AG10803 (cell line): ENCODE measurements around the gene SMCHD1.
"Not testable (repeated sequence)": the region's sequence is repeated elsewhere in the genome, so short reads cannot be mapped to it uniquely, and the experiment has no call there.

ENCODE experiments used
- DNase-seq: peaks from one replicate; pipeline ENCODE4 v3.0.0; 2010; ENCODE audit warnings: low read depth
- H3K4me3 ChIP-seq: 2 replicates; pipeline ENCODE4 v1.5.1; 2011; ENCODE audit warnings: mild to moderate bottlenecking, low read length, control low read depth
- TF ChIP-seq, protein P1 (sequence below): conservative IDR thresholded peaks from 2 replicates; pipeline ENCODE4 v1.5.1; 2011; ENCODE audit warnings: mild to moderate bottlenecking, low read length, control low read depth, inconsistent platforms

Gene SMCHD1

DNA sequence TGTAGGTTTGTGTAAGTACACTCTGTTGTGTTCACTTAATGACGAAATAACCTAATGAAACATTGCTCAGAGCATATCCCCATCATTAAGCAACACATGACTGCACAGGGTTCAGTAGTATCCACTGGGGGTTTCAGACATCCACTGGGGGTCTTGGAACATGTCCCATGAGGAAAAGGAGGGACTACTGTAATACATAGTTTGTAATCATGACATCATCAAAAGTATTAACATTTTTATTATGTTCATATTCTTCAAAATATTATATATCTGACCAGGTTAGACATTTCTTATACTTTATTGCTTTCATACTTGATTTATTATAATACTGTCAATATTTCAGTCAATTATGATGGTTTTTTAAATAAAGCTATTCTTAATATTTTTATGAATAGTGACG is 136.9 kb downstream of the SMCHD1 start:
- TF ChIP-seq, protein P1, sequence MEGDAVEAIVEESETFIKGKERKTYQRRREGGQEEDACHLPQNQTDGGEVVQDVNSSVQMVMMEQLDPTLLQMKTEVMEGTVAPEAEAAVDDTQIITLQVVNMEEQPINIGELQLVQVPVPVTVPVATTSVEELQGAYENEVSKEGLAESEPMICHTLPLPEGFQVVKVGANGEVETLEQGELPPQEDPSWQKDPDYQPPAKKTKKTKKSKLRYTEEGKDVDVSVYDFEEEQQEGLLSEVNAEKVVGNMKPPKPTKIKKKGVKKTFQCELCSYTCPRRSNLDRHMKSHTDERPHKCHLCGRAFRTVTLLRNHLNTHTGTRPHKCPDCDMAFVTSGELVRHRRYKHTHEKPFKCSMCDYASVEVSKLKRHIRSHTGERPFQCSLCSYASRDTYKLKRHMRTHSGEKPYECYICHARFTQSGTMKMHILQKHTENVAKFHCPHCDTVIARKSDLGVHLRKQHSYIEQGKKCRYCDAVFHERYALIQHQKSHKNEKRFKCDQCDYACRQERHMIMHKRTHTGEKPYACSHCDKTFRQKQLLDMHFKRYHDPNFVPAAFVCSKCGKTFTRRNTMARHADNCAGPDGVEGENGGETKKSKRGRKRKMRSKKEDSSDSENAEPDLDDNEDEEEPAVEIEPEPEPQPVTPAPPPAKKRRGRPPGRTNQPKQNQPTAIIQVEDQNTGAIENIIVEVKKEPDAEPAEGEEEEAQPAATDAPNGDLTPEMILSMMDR = no peak
- DNase-seq = no peak
- no peak overlapping the region for H3K4me3 ChIP-seq

DNA sequence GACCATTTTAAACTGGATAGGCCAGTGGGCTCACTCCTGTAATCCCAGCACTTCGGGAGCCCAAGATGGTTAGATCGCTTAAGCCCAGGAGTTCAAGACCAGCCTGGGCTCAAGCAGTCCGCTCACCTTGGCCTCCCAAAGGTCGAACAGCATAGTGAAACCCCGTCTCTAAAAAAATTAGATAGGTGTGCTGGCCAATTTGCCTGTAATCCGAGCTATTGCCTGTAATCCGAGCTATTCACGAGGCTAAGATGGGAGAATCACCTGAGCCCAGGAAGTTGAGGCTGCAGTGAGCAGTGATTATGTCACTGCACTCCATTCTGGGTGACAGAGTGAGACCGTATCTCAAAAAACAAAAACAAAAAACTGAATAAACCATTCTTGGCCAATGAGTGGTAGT is 138.6 kb downstream of the SMCHD1 start:
- TF ChIP-seq, protein P1 = no peak
- DNase-seq = no peak
- no peak overlapping the region for H3K4me3 ChIP-seq

DNA sequence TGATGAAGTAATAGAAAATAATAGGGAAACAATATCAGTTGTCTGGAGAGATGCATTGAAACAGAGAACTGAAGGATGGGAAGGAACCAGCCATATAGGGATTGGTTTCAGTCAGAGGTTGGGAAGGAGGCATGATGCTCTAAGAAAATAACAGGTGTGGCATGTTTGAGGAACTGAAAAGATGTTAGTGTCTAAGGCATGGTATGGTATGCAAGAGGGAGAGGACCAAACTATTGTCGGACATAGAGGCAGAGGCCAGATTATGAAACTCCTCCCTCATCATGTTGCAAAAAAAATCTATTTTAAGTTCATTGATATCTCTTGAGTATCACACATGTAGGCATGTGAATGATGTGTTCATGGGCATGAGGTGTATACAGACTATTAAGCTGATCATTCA is 142.4 kb downstream of the SMCHD1 start:
- TF ChIP-seq, protein P1 = no peak
- DNase-seq = no peak
- H3K4me3 ChIP-seq = no peak overlapping the region

DNA sequence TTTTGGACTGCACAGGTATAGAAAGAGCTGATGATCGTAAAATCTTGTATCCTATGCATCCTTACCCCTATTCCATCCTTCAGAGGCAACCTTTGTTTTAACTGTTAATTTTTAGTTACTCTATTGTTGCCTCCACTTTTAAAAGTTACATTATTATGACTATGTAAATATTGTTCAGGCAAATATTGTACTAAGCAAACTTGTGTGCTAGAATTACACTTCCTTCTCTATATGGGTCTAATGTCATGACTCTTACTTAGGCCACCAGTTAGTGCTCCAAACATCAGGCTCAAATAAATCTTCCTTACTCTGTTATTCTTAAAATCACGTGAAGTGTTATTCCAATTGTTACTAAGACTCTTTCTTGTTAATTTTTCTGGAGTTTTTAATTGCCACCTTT is 143.8 kb downstream of the SMCHD1 start:
- no peak overlapping the region for H3K4me3 ChIP-seq
- DNase-seq = no peak
- TF ChIP-seq, protein P1 = no peak

DNA sequence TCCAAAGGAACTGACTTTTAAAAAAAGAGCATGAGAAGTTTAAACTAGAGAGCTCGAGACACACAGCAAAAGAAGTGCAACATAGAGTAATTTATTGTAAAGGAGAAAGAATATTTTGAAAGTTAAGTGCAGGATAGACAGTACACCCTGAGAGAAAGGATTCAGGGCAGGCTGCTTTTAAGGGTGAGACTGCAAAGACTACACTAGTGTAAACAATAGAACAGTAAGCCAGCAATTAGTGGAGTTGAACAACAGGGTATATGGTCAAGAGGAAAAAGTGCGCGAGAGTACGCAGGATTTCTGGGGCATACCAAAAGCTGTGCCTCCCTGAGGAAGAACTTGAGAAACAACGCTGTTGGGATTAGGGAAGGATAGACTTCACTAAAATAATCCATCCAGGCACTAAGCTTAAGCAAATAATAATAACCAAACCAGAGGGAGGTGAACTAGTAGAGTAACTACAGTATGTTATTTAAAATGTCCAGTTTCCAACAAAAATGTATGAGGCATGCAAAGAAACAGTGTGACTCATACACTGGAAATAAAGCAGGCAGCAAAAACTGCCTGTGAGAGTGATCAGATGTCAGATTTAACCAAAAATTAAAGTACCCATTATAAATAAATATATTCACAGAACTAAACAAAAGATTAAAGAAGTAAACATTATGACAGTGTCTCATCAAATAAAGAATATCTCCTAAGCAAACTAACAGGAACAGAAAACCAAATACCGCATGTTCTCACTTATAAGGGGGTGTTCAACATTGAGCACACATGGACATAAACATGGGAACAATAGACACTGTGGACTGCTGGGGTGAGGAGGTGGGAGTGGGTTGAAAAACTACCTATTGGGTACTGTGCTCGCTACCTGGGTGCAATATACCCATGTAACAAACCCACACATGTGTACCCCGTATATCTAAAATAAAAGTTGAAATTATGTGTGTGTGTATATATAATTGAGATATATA is 150.7 kb downstream of the SMCHD1 start:
- DNase-seq = peak; percentile 35
- TF ChIP-seq, protein P1 = no peak
- no peak overlapping the region for H3K4me3 ChIP-seq

DNA sequence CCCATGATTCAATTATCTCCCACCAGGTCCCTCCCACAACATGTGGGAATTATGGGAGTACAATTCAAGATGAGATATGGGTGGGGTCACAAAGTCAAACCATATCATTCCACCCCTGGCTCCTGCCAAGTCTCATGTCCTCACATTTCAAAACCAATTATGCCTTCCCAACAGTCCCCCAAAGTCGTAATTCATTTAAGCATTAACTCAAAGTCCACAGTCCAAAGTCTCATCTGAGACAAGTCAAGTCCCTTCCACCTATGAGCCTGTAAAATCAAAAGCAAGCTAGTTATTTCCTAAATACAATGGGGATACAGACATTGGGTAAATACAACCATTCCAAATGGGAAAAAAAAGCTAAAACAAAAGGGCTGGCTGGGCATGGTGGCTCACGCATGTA is 153.1 kb downstream of the SMCHD1 start:
- not testable (repeated sequence) for H3K4me3 ChIP-seq, DNase-seq

DNA sequence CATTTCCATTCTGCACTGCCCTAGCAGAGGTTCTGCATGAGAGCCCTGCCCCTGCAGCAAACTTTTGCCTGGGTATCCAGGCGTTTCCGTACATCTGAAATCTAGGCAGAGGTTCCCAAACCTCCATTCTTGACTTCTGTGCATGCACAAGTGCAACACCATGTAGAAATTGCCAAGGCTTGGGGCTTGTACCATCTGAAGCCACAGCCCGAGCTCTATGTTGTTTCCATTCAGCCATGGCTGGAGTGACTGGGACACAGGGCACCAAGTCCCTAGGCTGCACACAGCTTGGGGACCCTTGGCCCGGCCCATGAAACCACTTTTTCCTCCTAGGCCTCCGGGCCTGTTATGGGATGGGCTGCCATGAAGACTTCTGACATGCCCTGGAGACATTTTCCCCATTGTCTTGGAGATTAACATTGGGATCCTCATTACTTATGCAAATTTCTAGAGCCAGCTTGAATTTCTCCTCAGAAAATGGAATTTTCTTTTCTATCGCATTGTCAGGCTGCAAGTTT is 154.2 kb downstream of the SMCHD1 start:
- not testable (repeated sequence) for H3K4me3 ChIP-seq, DNase-seq

DNA sequence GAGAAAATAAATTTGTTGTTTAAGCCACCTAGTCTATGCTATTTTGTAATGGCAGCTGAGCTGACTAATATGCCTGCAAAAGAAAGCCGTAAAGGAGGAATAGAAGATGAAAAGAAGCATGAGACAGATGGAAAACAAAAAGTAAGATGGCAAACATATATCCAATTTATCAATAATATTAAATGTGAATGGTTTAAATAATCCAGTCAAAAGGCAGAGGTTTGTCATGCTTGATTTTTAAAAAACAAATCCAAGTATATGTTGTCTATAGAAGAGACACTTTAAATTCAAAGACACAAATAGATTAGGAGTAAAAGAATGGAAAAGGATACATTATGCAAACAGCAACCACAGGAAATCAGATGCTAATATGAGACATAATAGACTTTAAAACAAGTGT is 155.9 kb downstream of the SMCHD1 start:
- TF ChIP-seq, protein P1 = no peak

More for the DNA sequence above, 155.9 kb downstream of the SMCHD1 start:
- H3K4me3 ChIP-seq = no peak overlapping the region
- DNase-seq = no peak
